Thoracic aorta (tissue), 2 donors: ENCODE measurements around the gene ICA1L. TPM values are rescaled to one million over a fixed set of nuclear protein-coding genes. Genes with fewer than 3 reads are reported as not detected.

Experiments
- ATAC-seq: fragments of 150-250 bp; one replicate; pipeline ENCODE4 v1.8.0; 2017; ENCODE audit warnings: low read depth; ENCODE audit not compliant: insufficient number of reproducible peaks, low FRiP score
- DNase-seq: peaks from one replicate; pipeline ENCODE4 v3.0.0-alpha.2; 2020; ENCODE audit warnings: low spot score
- H3K27ac ChIP-seq, 2 donors: fragments of 200-600 bp; sonication (generic); 1 replicate in 1 of 2; 2 replicates in 1 of 2; pipeline ENCODE4 v1.5.1; 2016; ENCODE audit warnings: mild to moderate bottlenecking in 2 of 2, moderate library complexity in 2 of 2
- H3K27me3 ChIP-seq: fragments of 200-600 bp; sonication (generic); replicated peaks from 2 replicates; pipeline ENCODE4 v1.6.0; 2016; ENCODE audit warnings: mild to moderate bottlenecking; ENCODE audit not compliant: insufficient read depth
- H3K36me3 ChIP-seq: fragments of 200-600 bp; sonication (generic); one replicate; pipeline ENCODE4 v1.5.1; 2016
- H3K4me1 ChIP-seq, 2 donors: fragments of 200-600 bp; sonication (generic); 1 replicate in 1 of 2; 2 replicates in 1 of 2; pipeline versions ENCODE4 v1.5.1 to v1.6.0; 2016; ENCODE audit warnings: low read depth in 2 of 2, mild to moderate bottlenecking in 1 of 2; ENCODE audit not compliant: control insufficient read depth in 1 of 2
- H3K4me3 ChIP-seq: fragments of 200-600 bp; sonication (generic); 2 replicates; pipeline ENCODE4 v1.5.1; 2016; ENCODE audit warnings: mild to moderate bottlenecking
- H3K9me3 ChIP-seq: fragments of 200-600 bp; sonication (generic); 2 replicates; pipeline ENCODE4 v1.5.1; 2016
- CTCF ChIP-seq: fragments of 200-600 bp; sonication (generic); IDR thresholded peaks from one replicate; pipeline ENCODE4 v1.5.1; 2019; ENCODE audit warnings: antibody characterized with exemption
- total RNA-seq, 2 donors: library from RNA; depleted of rRNA; stranded (reverse); fragments of >200 nt; gene quantifications; one replicate each; pipeline versions ENCODE4 v1.1.0 to v1.2.3, GENCODE V29; 2016

The ICA1L gene
- total RNA-seq, 2 donors from 2014 or later, result 12.9 to 13.7 TPM

GRCh38 chr2:202883987-202884675 lies 12.6 kb upstream of the ICA1L start:
- no peak overlapping the region for H3K27ac ChIP-seq
- no peak overlapping the region for H3K4me3 ChIP-seq
- no peak for TF ChIP-seq CTCF
- DNase-seq, result no peak
- H3K27me3 ChIP-seq, result no peaks in the 10 kb centered on the region
- no peak for ATAC-seq
- H3K36me3 ChIP-seq, result peaks cover 2% of the 10 kb centered on the region
- H3K4me1 ChIP-seq, result no peaks in the 10 kb centered on the region
- no peaks in the 10 kb centered on the region for H3K9me3 ChIP-seq

DNA sequence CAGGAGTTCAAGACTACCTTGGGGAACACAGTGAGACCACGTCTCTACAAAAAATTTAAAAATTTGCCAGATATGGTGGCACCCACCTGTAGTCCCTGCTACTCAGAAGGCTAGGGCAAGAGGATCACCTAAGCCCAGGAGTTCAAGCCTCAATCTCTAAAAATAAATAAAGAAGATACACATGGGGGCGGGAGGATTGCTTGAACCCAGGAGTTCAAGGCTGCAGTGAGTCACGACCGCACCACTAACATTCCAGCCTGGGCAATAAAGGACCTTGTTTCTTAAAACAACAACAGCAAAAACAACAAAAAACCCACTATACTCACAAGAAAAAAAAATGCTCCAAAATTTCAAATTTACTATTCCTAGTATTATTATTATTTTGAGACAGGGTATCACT lies 10.0 kb upstream of the ICA1L start:
- Histone ChIP-seq H3K27ac (no peak overlapping the region), H3K4me1 (no peaks in the 10 kb centered on the region), H3K4me3 (no peak overlapping the region), H3K9me3 (no peaks in the 10 kb centered on the region), H3K36me3 (peaks cover 2% of the 10 kb centered on the region), H3K27me3 (no peaks in the 10 kb centered on the region)
- ATAC-seq (no peak), DNase-seq (no peak)
- TF ChIP-seq CTCF, result no peak

DNA sequence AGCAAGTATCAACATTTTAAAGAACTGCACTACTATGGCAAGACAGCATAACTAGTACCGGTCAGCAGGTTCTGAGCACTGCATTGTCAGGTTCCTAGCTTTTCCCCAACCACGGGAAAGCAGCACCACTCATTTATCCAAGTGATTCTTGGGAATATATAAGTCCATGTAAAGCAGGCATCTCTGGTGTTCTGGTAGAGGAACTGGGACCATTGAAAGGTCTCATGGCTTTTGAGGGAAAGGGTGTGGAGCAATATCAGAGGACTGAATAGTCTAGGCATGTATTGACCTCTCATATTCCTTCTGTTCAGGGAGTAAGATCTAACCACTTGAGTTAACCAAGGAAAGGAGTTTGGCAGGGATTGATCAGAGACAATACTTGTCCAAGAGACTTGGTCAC lies 6.1 kb upstream of the ICA1L start:
- no peak for ATAC-seq
- H3K9me3 ChIP-seq, result no peaks in the 10 kb centered on the region
- H3K4me1 ChIP-seq, result no peaks in the 10 kb centered on the region
- no peak for DNase-seq
- H3K27me3 ChIP-seq, result no peaks in the 10 kb centered on the region
- no peak overlapping the region for H3K27ac ChIP-seq
- H3K4me3 ChIP-seq, result no peak overlapping the region
- no peaks in the 10 kb centered on the region for H3K36me3 ChIP-seq
- no peak for TF ChIP-seq CTCF

DNA sequence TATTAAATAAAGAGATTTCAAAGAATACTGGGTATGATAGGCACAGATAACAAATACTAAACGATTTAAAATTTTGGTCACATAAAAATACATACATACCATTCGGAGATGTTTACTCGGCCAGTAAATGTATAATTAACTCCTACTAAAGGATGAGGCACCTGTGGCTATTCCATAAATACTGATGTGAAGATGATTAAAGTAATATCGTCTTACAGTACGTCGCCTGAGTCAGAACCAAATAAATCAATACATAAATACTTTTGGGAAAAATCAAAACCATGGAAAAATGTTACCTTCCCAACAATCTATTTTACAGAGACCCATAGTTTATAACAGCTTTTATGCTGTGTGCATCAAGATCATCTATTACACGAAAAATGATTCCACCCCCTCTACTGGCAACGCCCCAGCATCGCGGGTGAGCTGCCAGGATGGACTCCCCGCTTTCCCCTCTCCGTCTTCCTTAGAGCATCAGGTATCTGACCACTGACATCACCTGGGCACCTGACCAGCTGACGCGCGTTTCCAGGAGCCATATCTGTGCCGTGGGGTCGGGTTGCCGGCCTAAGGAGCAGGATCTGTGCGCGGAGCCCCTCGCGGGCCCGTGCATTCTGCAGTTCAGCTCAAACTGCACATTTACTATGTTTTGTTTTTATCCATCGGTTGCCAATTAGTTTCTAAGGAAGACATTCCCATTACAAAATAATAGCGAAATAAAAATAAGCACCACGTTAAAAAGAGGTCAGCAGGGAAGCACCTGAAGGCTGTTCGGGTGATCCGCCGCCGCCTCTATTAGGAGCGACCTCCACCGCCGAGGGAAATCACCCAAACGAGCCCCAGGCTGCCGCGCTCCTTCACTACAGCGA lies 901 bp downstream of the ICA1L start:
- Histone ChIP-seq H3K4me1 (peaks cover 0 to 14% of the 10 kb centered on the region in 2 donors), H3K9me3 (no peaks in the 10 kb centered on the region), H3K27me3 (no peaks in the 10 kb centered on the region), H3K27ac (peak overlapping the region; percentile 53 to 69), H3K36me3 (no peaks in the 10 kb centered on the region), H3K4me3 (peak overlapping the region; percentile 87)
- no peak for TF ChIP-seq CTCF
- DNase-seq (no peak), ATAC-seq (peak; percentile 37)

DNA sequence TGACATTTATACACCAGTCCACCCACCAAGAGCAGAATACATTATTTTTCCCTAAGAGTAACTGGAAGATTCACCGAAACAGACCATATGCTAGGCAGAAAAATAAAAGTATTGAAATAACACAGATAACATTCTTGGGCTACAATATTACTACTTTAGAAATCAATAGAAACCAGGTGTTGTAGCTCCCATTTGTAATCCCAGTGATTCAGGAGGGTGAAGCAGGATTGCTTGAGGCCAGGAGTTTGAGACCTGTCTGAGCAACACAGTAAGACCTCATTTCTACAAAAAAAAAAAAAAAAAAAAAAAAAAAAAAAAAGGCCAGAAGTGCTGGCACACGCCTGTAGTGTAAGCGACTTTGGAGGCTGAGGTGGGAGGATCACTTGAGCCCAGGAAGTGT lies 9.6 kb downstream of the ICA1L start:
- no peaks in the 10 kb centered on the region for H3K36me3 ChIP-seq
- H3K9me3 ChIP-seq, result no peaks in the 10 kb centered on the region
- H3K4me1 ChIP-seq, result no peaks in the 10 kb centered on the region
- no peak for TF ChIP-seq CTCF
- H3K27me3 ChIP-seq, result no peaks in the 10 kb centered on the region
- ATAC-seq, result no peak
- no peak for DNase-seq
- H3K4me3 ChIP-seq, result no peak overlapping the region
- no peak overlapping the region for H3K27ac ChIP-seq
